HUES64 (cell line): ENCODE data around the gene CTSL.
"Not testable (repeated sequence)": the region's sequence is repeated elsewhere in the genome, so short reads cannot be mapped to it uniquely, and the experiment has no call there.

Experiments
- H3K27ac ChIP-seq: 2 replicates; pipeline ENCODE4 v1.7.0; 2013; ENCODE audit warnings: low read depth, low read length, inconsistent platforms
- H3K27me3 ChIP-seq: 2 replicates; pipeline ENCODE4 v1.6.1; 2013; ENCODE audit warnings: mild to moderate bottlenecking, low read length; ENCODE audit not compliant: insufficient read depth
- H3K36me3 ChIP-seq: 2 replicates; pipeline ENCODE4 v1.6.1; 2013; ENCODE audit warnings: mild to moderate bottlenecking, low read length; ENCODE audit not compliant: insufficient read depth
- H3K4me1 ChIP-seq: 2 replicates; pipeline ENCODE4 v1.6.1; 2013; ENCODE audit warnings: mild to moderate bottlenecking, low read length, moderate library complexity; ENCODE audit not compliant: insufficient read depth
- H3K4me3 ChIP-seq: 2 replicates; pipeline ENCODE4 v1.5.1; 2013; ENCODE audit warnings: mild to moderate bottlenecking, low read length, moderate library complexity
- H3K9ac ChIP-seq: 2 replicates; pipeline ENCODE4 v1.6.1; 2013; ENCODE audit warnings: mild to moderate bottlenecking, low read depth, low read length
- H3K9me3 ChIP-seq: 2 replicates; pipeline ENCODE4 v1.6.1; 2013; ENCODE audit warnings: low read depth, low read length; ENCODE audit not compliant: insufficient read depth
- WGBS: fragments of 150-250, 120-280 bp; methylation state at CpG from one replicate; pipeline ENCODE4 v1.1.7; 2013; ENCODE audit warnings: missing lambda C conversion rate; 5-methylcytosine and 5-hydroxymethylcytosine counted together

CTSL gene

GRCh38 chr9:87731321-87731720 is 5.4 kb downstream of the CTSL start:
- Histone ChIP-seq H3K27ac (no peak overlapping the region), H3K9ac (no peak overlapping the region), H3K36me3 (peaks cover 4% of the 10 kb centered on the region; the same call in 1 of the 2 replicates), H3K27me3 (no peaks in the 10 kb centered on the region), H3K9me3 (no peaks in the 10 kb centered on the region), H3K4me3 (no peak overlapping the region), H3K4me1 (no peaks in the 10 kb centered on the region)
- WGBS: 93% methylated on average over 1 of the region's 2 CpGs

GRCh38 chr9:87732344-87732743 is 6.4 kb downstream of the CTSL start:
- H3K9ac ChIP-seq: no peak overlapping the region
- no peaks in the 10 kb centered on the region for H3K9me3 ChIP-seq
- peaks cover 4% of the 10 kb centered on the region; the same call in 1 of the 2 replicates for H3K36me3 ChIP-seq
- H3K4me3 ChIP-seq: no peak overlapping the region
- H3K27me3 ChIP-seq: no peaks in the 10 kb centered on the region
- no peaks in the 10 kb centered on the region for H3K4me1 ChIP-seq
- WGBS: 100% methylated on average over 1 of the region's 1 CpG
- H3K27ac ChIP-seq: no peak overlapping the region

DNA sequence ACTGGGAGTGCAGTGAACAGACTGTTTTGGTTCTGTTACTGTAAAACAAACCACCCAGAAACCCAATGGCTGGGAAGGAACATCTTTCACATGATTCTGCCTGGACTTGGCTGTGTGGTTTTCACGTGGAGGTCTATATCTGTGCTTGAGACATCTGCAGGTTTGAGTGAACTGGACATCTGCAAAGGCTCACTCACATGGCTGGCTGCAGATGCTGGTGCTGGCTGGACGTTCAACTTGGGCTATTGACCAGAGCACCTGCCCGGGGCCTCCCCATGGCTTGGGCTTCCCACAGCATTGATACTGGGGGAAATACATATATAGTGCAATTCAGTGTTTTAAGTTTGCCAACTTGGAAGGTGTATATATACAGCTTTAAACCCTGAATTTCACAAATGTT is 6.8 kb downstream of the CTSL start:
- peaks cover 4% of the 10 kb centered on the region; the same call in 1 of the 2 replicates for H3K36me3 ChIP-seq
- no peaks in the 10 kb centered on the region for H3K4me1 ChIP-seq
- no peak overlapping the region for H3K9ac ChIP-seq
- H3K27ac ChIP-seq: no peak overlapping the region
- 89% methylated on average over 3 of the region's 3 CpGs for WGBS
- H3K4me3 ChIP-seq: no peak overlapping the region
- no peaks in the 10 kb centered on the region for H3K9me3 ChIP-seq
- H3K27me3 ChIP-seq: no peaks in the 10 kb centered on the region

DNA sequence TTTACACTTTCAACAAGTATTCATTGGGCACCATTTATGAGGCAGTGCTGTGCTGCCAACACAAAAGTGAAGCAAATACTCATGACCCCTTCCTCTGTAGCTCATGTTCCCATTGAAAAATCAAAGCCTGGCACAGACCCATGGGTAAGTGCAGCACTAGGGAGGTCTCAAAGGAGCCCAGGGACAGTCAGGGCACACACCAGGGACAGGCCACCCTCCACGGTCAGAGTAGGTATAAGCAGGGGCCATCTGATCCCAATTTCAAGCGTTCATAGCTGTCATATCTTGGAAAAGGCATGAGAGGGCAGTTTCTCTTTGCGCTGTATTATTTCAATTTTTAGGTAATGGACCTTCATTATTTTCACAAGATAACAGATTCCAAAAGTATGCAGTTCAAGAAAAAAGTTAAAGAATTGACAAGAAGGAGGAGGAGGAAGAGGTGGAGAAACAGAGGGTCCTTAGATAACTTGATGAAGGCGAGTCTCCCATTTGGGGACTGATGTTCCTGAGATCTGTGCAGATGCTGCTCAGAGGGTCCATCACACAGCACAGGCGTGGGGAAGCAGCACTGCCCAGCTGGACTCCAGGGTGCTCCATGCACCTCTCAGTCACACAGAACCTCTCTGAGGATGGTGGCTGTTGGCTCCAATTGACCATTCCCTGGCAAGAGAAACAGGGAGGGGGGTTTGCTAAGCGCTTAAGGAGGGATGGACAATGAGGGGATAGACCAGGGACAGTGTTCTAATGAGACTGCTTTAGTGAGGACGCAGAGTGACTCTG is 7.5 kb downstream of the CTSL start:
- no peak overlapping the region for H3K9ac ChIP-seq
- H3K4me3 ChIP-seq: no peak overlapping the region
- H3K4me1 ChIP-seq: no peaks in the 10 kb centered on the region
- H3K9me3 ChIP-seq: no peaks in the 10 kb centered on the region
- H3K27me3 ChIP-seq: no peaks in the 10 kb centered on the region
- peaks cover 4% of the 10 kb centered on the region; the same call in 1 of the 2 replicates for H3K36me3 ChIP-seq
- WGBS: 90% methylated on average over 7 of the region's 7 CpGs
- no peak overlapping the region for H3K27ac ChIP-seq

- 85% methylated on average over 2 of the region's 2 CpGs for WGBS
- no peak overlapping the region for H3K9ac ChIP-seq
- 0 out of 2 replicates have a peak, but pooled peaks cover 1% of the 10 kb centered on the region for H3K9me3 ChIP-seq
- H3K36me3 ChIP-seq: peaks cover 4% of the 10 kb centered on the region; the same call in 1 of the 2 replicates
- no peak overlapping the region for H3K4me3 ChIP-seq
- H3K27me3 ChIP-seq: no peaks in the 10 kb centered on the region
- H3K27ac ChIP-seq: no peak overlapping the region
- H3K4me1 ChIP-seq: no peaks in the 10 kb centered on the region
Measured at GRCh38 chr9:87734106-87734505, 8.2 kb downstream of the CTSL start.

- Histone ChIP-seq H3K36me3 (no peaks in the 10 kb centered on the region), H3K9me3 (peaks cover 12% of the 10 kb centered on the region; the same call in 1 of the 2 replicates), H3K9ac (no peak overlapping the region), H3K4me1 (no peaks in the 10 kb centered on the region), H3K27ac (no peak overlapping the region), H3K4me3 (no peak overlapping the region), H3K27me3 (no peaks in the 10 kb centered on the region)
- WGBS: 95% methylated on average over 3 of the region's 3 CpGs
Measured at GRCh38 chr9:87739546-87739945, 13.6 kb downstream of the CTSL start.

DNA sequence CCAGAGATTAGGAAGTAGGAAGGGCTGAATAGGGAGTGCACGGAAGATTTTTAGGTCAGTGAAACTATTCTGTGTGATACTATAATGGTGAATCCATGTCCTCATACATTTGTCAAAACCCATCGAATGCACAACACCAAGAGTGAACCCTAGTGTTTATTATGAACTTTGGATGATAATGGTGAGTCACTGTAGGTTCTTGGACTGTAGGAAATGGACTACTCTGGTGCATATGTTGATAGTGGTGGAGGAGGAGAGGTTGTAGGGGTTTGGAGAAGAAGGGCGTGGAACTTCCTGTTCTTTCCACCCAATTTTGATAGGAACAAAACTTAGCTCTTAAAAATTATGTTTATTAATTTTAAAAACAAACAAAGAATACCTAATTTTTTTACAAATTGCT is 14.3 kb downstream of the CTSL start:
- H3K27me3 ChIP-seq: no peaks in the 10 kb centered on the region
- peaks cover 12% of the 10 kb centered on the region; the same call in 1 of the 2 replicates for H3K9me3 ChIP-seq
- H3K9ac ChIP-seq: no peak overlapping the region
- WGBS: 91% methylated on average over 2 of the region's 3 CpGs
- no peak overlapping the region for H3K27ac ChIP-seq
- no peaks in the 10 kb centered on the region for H3K4me1 ChIP-seq
- no peaks in the 10 kb centered on the region for H3K36me3 ChIP-seq
- H3K4me3 ChIP-seq: no peak overlapping the region

DNA sequence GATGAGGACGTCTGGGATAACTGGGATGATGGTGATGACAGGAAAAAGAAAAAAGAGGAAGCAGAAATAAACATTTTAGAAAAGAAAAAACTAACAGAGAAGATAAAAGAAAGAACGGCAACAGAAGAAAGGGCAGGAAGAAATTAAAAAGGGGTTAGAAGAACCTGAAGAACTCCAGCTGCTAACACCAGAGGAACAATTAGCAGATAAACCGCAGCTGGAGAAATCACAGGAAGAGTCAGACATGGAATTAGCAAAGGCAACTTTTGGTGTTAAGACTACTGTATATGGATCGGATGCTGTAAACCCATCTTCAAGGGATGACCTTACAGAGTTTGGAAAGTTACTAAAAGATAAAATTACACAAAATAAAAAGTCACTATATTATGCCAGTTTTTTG is 15.4 kb downstream of the CTSL start:
- Histone ChIP-seq H3K27me3 (no peaks in the 10 kb centered on the region), H3K4me1 (no peaks in the 10 kb centered on the region), H3K36me3 (no peaks in the 10 kb centered on the region), H3K9me3 (peaks cover 12% of the 10 kb centered on the region; the same call in 1 of the 2 replicates), H3K27ac (no peak overlapping the region), H3K9ac (no peak overlapping the region), H3K4me3 (no peak overlapping the region)
- WGBS: 89% methylated on average over 4 of the region's 4 CpGs

GRCh38 chr9:87741891-87742290 is 16.0 kb downstream of the CTSL start:
- Histone ChIP-seq H3K27ac (no peak overlapping the region), H3K36me3 (no peaks in the 10 kb centered on the region), H3K4me1 (no peaks in the 10 kb centered on the region), H3K9ac (no peak overlapping the region), H3K9me3 (peaks cover 12% of the 10 kb centered on the region; the same call in 1 of the 2 replicates), H3K27me3 (no peaks in the 10 kb centered on the region), H3K4me3 (no peak overlapping the region)
- 87% methylated on average over 5 of the region's 5 CpGs for WGBS

- no peaks in the 10 kb centered on the region for H3K36me3 ChIP-seq
- peaks cover 12% of the 10 kb centered on the region; the same call in 1 of the 2 replicates for H3K9me3 ChIP-seq
- no peak overlapping the region for H3K4me3 ChIP-seq
- no peak overlapping the region for H3K9ac ChIP-seq
- WGBS: 82% methylated on average over 3 of the region's 3 CpGs
- H3K27ac ChIP-seq: no peak overlapping the region
- peaks cover 4% of the 10 kb centered on the region; the same call in 1 of the 2 replicates for H3K4me1 ChIP-seq
- H3K27me3 ChIP-seq: no peaks in the 10 kb centered on the region
Measured at GRCh38 chr9:87742813-87743428, 17.0 kb downstream of the CTSL start.

GRCh38 chr9:87744247-87744646 is 18.3 kb downstream of the CTSL start:
- H3K4me3 ChIP-seq, H3K36me3 ChIP-seq, H3K27me3 ChIP-seq, H3K4me1 ChIP-seq, H3K9ac ChIP-seq, H3K9me3 ChIP-seq, H3K27ac ChIP-seq: not testable (repeated sequence)
- WGBS: 98% methylated on average over 3 of the region's 7 CpGs
